SK-N-SH treated with all-trans-retinoic acid at 6 μM for 48 hours (cell line): ENCODE measurements around the gene CTSG.
"Not testable (repeated sequence)": the region's sequence is repeated elsewhere in the genome, so short reads cannot be mapped to it uniquely, and the experiment has no call there.

Source experiments
- BACH2 ChIP-seq: fragments of 250-450 bp; sonication (Bioruptor Pico); IDR thresholded peaks from 2 replicates; pipeline ENCODE4 v1.9.0; 2021; ENCODE audit warnings: mild to moderate bottlenecking, borderline replicate concordance
- CREB5 ChIP-seq: fragments of 250-450 bp; sonication (Bioruptor Pico); IDR thresholded peaks from 2 replicates; pipeline ENCODE4 v1.5.1; 2020; ENCODE audit warnings: low read depth, mild to moderate bottlenecking, moderate library complexity
- CSDC2 ChIP-seq: fragments of 250-450 bp; sonication (Bioruptor Pico); IDR thresholded peaks from 2 replicates; pipeline ENCODE4 v1.5.0; 2020; ENCODE audit warnings: mild to moderate bottlenecking, moderate library complexity
- GLIS3 ChIP-seq: fragments of 250-450 bp; sonication (Bioruptor Pico); IDR thresholded peaks from 2 replicates; pipeline ENCODE4 v1.5.0; 2020; ENCODE audit warnings: mild to moderate bottlenecking, moderate library complexity
- ISL1 ChIP-seq: fragments of 250-450 bp; sonication (Bioruptor Pico); IDR thresholded peaks from 2 replicates; pipeline ENCODE4 v2.1.2; 2022; ENCODE audit warnings: mild to moderate bottlenecking, moderate library complexity
- PATZ1 ChIP-seq: fragments of 250-450 bp; sonication (Bioruptor Pico); IDR thresholded peaks from 2 replicates; pipeline ENCODE4 v1.8.0; 2020; ENCODE audit warnings: mild to moderate bottlenecking, moderate library complexity, borderline replicate concordance
- POU6F1 ChIP-seq: fragments of 250-450 bp; sonication (Bioruptor Pico); IDR thresholded peaks from 2 replicates; pipeline ENCODE4 v1.8.0; 2021; ENCODE audit warnings: low read depth, mild to moderate bottlenecking, moderate library complexity, borderline replicate concordance
- RARB ChIP-seq: fragments of 250-450 bp; sonication (Bioruptor Pico); IDR thresholded peaks from 2 replicates; pipeline ENCODE4 v1.8.0; 2021; ENCODE audit warnings: mild to moderate bottlenecking, moderate library complexity
- TCF4 ChIP-seq: fragments of 250-450 bp; sonication (Bioruptor Pico); IDR thresholded peaks from 2 replicates; pipeline ENCODE4 v1.8.0; 2021; ENCODE audit warnings: mild to moderate bottlenecking, moderate library complexity, borderline replicate concordance
- TOX ChIP-seq: fragments of 250-450 bp; sonication (Bioruptor Pico); IDR thresholded peaks from 2 replicates; pipeline ENCODE4 v1.8.0; 2021; ENCODE audit warnings: mild to moderate bottlenecking, moderate library complexity, borderline replicate concordance
- ZNF70 ChIP-seq: fragments of 450-650 bp; formaldehyde crosslinking; IDR thresholded peaks from 2 replicates; pipeline ENCODE4 v1.5.0; 2020; ENCODE audit warnings: mild to moderate bottlenecking, moderate library complexity
- ZNF8 ChIP-seq: fragments of 450-650 bp; formaldehyde crosslinking; IDR thresholded peaks from 2 replicates; pipeline ENCODE4 v1.5.0; 2020; ENCODE audit warnings: mild to moderate bottlenecking, moderate library complexity

GRCh38 chr14:24549064-24549463 is 27.0 kb downstream of the CTSG start:
- not testable (repeated sequence) for TF ChIP-seq TCF4 (CRISPR knock-in tag); PATZ1 (CRISPR knock-in tag); TOX (CRISPR knock-in tag); RARB (CRISPR knock-in tag); ZNF8 (CRISPR knock-in tag); GLIS3 (CRISPR knock-in tag); BACH2 (CRISPR knock-in tag); ISL1 (CRISPR knock-in tag); CSDC2; CREB5 (CRISPR knock-in tag); ZNF70 (CRISPR knock-in tag); POU6F1 (CRISPR knock-in tag)
